ENCODE measurements around the gene OCRL. TPM values are rescaled to one million over a fixed set of nuclear protein-coding genes. Genes with fewer than 3 reads are reported as not detected.
"Not testable (repeated sequence)": the region's sequence is repeated elsewhere in the genome, so short reads cannot be mapped to it uniquely, and the experiment has no call there.

OCRL gene
- total and polyA plus RNA-seq, 2 experiments from 2014 or later = 10.6 to 17.2 TPM

GRCh38 chrX:129549124-129549523 is 9.1 kb downstream of the OCRL start:
- 9% methylated on average over 1 of the region's 1 CpG for WGBS, 2 experiments (ENCODE audit: low coverage in 1 of 2, low lambda C conversion rate in 2 of 2, missing lambda C conversion rate in 2 of 2)
- in situ Hi-C loops (cut with MboI) = no loop called here
- no peak overlapping the region for H2AFZ ChIP-seq

GRCh38 chrX:129553619-129554288 is 13.7 kb downstream of the OCRL start:
- in situ Hi-C loops (cut with MboI) = no loop called here
- 96 to 100% methylated on average over 2 to 3 of the region's 3 CpGs for WGBS, 2 experiments (ENCODE audit: low coverage in 1 of 2, low lambda C conversion rate in 2 of 2, missing lambda C conversion rate in 2 of 2)

More at GRCh38 chrX:129549124-129549523, 9.1 kb downstream of the OCRL start:
- Histone ChIP-seq H3K27me3 (replicated peaks; ENCODE audit: insufficient read depth) (no peaks in the 10 kb centered on the region), H3K9me2 (ENCODE audit: insufficient read depth) (no peaks in the 10 kb centered on the region), H3K36me3 (ENCODE audit: low read depth) (no peaks in the 10 kb centered on the region), H4K20me1 (ENCODE audit: insufficient read depth) (no peaks in the 10 kb centered on the region), H3K4me1 (ENCODE audit: insufficient read depth) (no peaks in the 10 kb centered on the region), H3F3A (ENCODE audit: insufficient read depth) (no peaks in the 10 kb centered on the region), H3K9ac (no peak overlapping the region), H3K4me2 (ENCODE audit: unreplicated experiment) (no peak overlapping the region), H3K9me3 (ENCODE audit: low read depth) (no peaks in the 10 kb centered on the region), H3K4me3 (no peak overlapping the region), H3K79me2 (ENCODE audit: insufficient read depth) (no peaks in the 10 kb centered on the region), H3K27ac (no peak overlapping the region)
- DNase-seq = no peak
- TF ChIP-seq EZH2 (IDR thresholded peaks at IDR 0.05; ENCODE audit: insufficient read depth, poor library complexity, severe bottlenecking) = no peak
- no peak for TF ChIP-seq EZH2phosphoT487 (IDR thresholded peaks at IDR 0.05; ENCODE audit: insufficient read depth, low read depth)

GRCh38 chrX:129554816-129555215 is 14.8 kb downstream of the OCRL start:
- 97 to 100% methylated on average over 6 to 8 of the region's 8 CpGs for WGBS, 2 experiments (ENCODE audit: low coverage in 1 of 2, low lambda C conversion rate in 2 of 2, missing lambda C conversion rate in 2 of 2)
- H4K20me1 ChIP-seq (ENCODE audit: insufficient read depth); H3F3A ChIP-seq (ENCODE audit: insufficient read depth); H3K27ac ChIP-seq; H3K9ac ChIP-seq; H3K9me3 ChIP-seq (ENCODE audit: low read depth); H3K4me1 ChIP-seq (ENCODE audit: insufficient read depth); H3K4me3 ChIP-seq; H3K79me2 ChIP-seq (ENCODE audit: insufficient read depth); H3K9me2 ChIP-seq (ENCODE audit: insufficient read depth); H3K27me3 ChIP-seq (replicated peaks; ENCODE audit: insufficient read depth); H3K36me3 ChIP-seq (ENCODE audit: low read depth); H3K4me2 ChIP-seq (ENCODE audit: unreplicated experiment); in situ Hi-C loops (cut with MboI); H2AFZ ChIP-seq: not testable (repeated sequence)
- peak; percentile 27 for DNase-seq

More at GRCh38 chrX:129553619-129554288, 13.7 kb downstream of the OCRL start:
- H3K27ac ChIP-seq = no peak overlapping the region
- H4K20me1 ChIP-seq (ENCODE audit: insufficient read depth) = no peaks in the 10 kb centered on the region
- no peaks in the 10 kb centered on the region for H3K9me2 ChIP-seq (ENCODE audit: insufficient read depth)
- no peaks in the 10 kb centered on the region for H3K9me3 ChIP-seq (ENCODE audit: low read depth)
- H3K4me2 ChIP-seq (ENCODE audit: unreplicated experiment) = no peak overlapping the region
- H2AFZ ChIP-seq = no peak overlapping the region
- no peaks in the 10 kb centered on the region for H3K79me2 ChIP-seq (ENCODE audit: insufficient read depth)
- no peak overlapping the region for H3K4me3 ChIP-seq
- H3K9ac ChIP-seq = no peak overlapping the region
- TF ChIP-seq EZH2 (IDR thresholded peaks at IDR 0.05; ENCODE audit: insufficient read depth, poor library complexity, severe bottlenecking) (no peak), EZH2phosphoT487 (IDR thresholded peaks at IDR 0.05; ENCODE audit: insufficient read depth, low read depth) (no peak)
- H3F3A ChIP-seq (ENCODE audit: insufficient read depth) = no peaks in the 10 kb centered on the region
- peaks cover 2% of the 10 kb centered on the region; the same call in 1 of the 2 replicates for H3K36me3 ChIP-seq (ENCODE audit: low read depth)
- no peaks in the 10 kb centered on the region for H3K4me1 ChIP-seq (ENCODE audit: insufficient read depth)
- no peaks in the 10 kb centered on the region for H3K27me3 ChIP-seq (replicated peaks; ENCODE audit: insufficient read depth)
- DNase-seq = no peak

- Histone ChIP-seq H3F3A (ENCODE audit: insufficient read depth) (no peaks in the 10 kb centered on the region), H3K9me2 (ENCODE audit: insufficient read depth) (no peaks in the 10 kb centered on the region), H3K4me2 (ENCODE audit: unreplicated experiment) (no peak overlapping the region), H3K36me3 (ENCODE audit: low read depth) (peaks cover 17% of the 10 kb centered on the region; the same call in 1 of the 2 replicates), H3K27me3 (replicated peaks; ENCODE audit: insufficient read depth) (no peaks in the 10 kb centered on the region), H4K20me1 (ENCODE audit: insufficient read depth) (no peaks in the 10 kb centered on the region), H3K4me3 (no peak overlapping the region), H3K4me1 (ENCODE audit: insufficient read depth) (no peaks in the 10 kb centered on the region), H3K27ac (no peak overlapping the region), H3K9me3 (ENCODE audit: low read depth) (no peaks in the 10 kb centered on the region), H3K9ac (no peak overlapping the region), H2AFZ (no peak overlapping the region), H3K79me2 (ENCODE audit: insufficient read depth) (no peaks in the 10 kb centered on the region)
- no peak for DNase-seq
- TF ChIP-seq EZH2 (IDR thresholded peaks at IDR 0.05; ENCODE audit: insufficient read depth, poor library complexity, severe bottlenecking) (no peak), EZH2phosphoT487 (IDR thresholded peaks at IDR 0.05; ENCODE audit: insufficient read depth, low read depth) (no peak)
- in situ Hi-C loops (cut with MboI) = no loop called here
- WGBS, 2 experiments (ENCODE audit: low coverage in 1 of 2, low lambda C conversion rate in 2 of 2, missing lambda C conversion rate in 2 of 2) = 95 to 99% methylated on average over 5 of the region's 5 CpGs
Measured at GRCh38 chrX:129556806-129557315, 16.8 kb downstream of the OCRL start.
